Right cardiac atrium (tissue), 5 donors: ENCODE results near the gene COBL. TPM values are rescaled to one million over a fixed set of nuclear protein-coding genes. Genes with fewer than 3 reads are reported as not detected.

ENCODE experiments used
- ATAC-seq, 2 donors: fragments of 200-7000 bp; cut with Tn5 transposase; one replicate each; pipeline versions ENCODE4 v1.8.0 to v1.9.1; 2020; ENCODE audit warnings: moderate library complexity in 2 of 2, mild to moderate bottlenecking in 1 of 2
- DNase-seq, 3 donors: peaks; one replicate each; pipeline ENCODE4 v3.0.0-alpha.2; 2020
- H3K27ac ChIP-seq: one replicate; pipeline ENCODE4 v1.5.1; 2013; ENCODE audit warnings: mild to moderate bottlenecking, low read length, control low read depth, moderate library complexity
- H3K27me3 ChIP-seq: one replicate; pipeline ENCODE4 v1.6.1; 2013; ENCODE audit not compliant: control insufficient read depth, insufficient read depth
- H3K4me1 ChIP-seq: one replicate; pipeline ENCODE4 v1.6.1; 2013; ENCODE audit warnings: low read length; ENCODE audit not compliant: control insufficient read depth, insufficient read depth
- H3K4me3 ChIP-seq: one replicate; pipeline ENCODE4 v1.5.1; 2013; ENCODE audit warnings: low read length, control low read depth
- H3K9me3 ChIP-seq: one replicate; pipeline ENCODE4 v1.6.1; 2013; ENCODE audit warnings: low read length; ENCODE audit not compliant: control insufficient read depth
- WGBS: extraction: QIAGEN DNeasy Blood & Tissue Kit; methylation state at CpG from one replicate; pipeline ENCODE4 v1.1.7; 2013; 5-methylcytosine and 5-hydroxymethylcytosine counted together
- intact Hi-C, 4 donors: fragments of 100-400 bp; cut with DNase I; formaldehyde crosslinking; loops; one replicate each; pipeline versions ENCODE4 v1.11.0 to v1.14.0; 2022 to 2023
- polyA plus RNA-seq: library from polyadenylated mRNA; stranded (reverse); fragments of 200-250 nt; gene quantifications from one replicate; pipeline ENCODE4 v1.2.3, GENCODE V29; 2013
- total RNA-seq, 4 donors: library from RNA; stranded (reverse); fragmentation: NEBNext Ultra II Directional; extraction: Animal tissue kit (Norgen Biotek cat#: 25700); gene quantifications; one replicate each; pipeline ENCODE4 v1.2.1, GENCODE V29; 2021
- donor health status: healthy with polysubstance abuse.
- donor health status: DM: no; HTN: yes; CAD: no.
- donor health status: DM: no; HTN: no; CAD: no.
- donor health status: DM: no; HTN: yes; CAD: no; lungs with severe emphysema.
- donor health status: DM: yes; HTN: yes; CAD: no.

Gene COBL
- total and polyA plus RNA-seq, 5 donors = 27.0 to 56.5 (median 53.3) TPM

GRCh38 chr7:51040787-51041186 lies 275.8 kb downstream of the COBL start:
- ATAC-seq (no peak), DNase-seq (no peak)
- H3K27ac ChIP-seq = no peak overlapping the region
- H3K9me3 ChIP-seq = no peaks in the 10 kb centered on the region
- intact Hi-C loops = no loop called here
- no peaks in the 10 kb centered on the region for H3K27me3 ChIP-seq
- H3K4me3 ChIP-seq = no peak overlapping the region
- WGBS = 62% methylated on average over 6 of the region's 6 CpGs
- no peaks in the 10 kb centered on the region for H3K4me1 ChIP-seq

DNA sequence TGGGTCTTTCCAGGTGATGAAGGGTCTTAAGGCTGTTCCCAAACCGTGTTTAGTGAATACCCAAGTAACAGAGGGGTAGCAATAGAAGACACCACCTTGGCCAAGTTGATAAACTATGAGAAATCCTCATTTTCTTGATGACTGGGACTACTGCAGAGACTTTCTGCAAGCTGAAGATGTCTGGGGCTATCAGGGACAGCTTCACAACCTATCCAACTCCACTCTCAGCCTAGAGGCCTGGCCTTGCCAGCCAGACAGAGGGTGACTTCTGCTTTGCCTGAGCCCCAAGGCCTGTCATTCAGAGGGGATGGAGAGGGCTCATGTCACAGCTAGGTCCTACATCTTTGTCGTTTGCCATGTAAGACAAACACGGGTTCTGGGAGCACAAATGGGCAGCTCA lies 278.0 kb downstream of the COBL start:
- WGBS = 89% methylated on average over 3 of the region's 3 CpGs
- Histone ChIP-seq H3K4me1 (no peaks in the 10 kb centered on the region), H3K4me3 (no peak overlapping the region), H3K27ac (no peak overlapping the region), H3K27me3 (no peaks in the 10 kb centered on the region), H3K9me3 (no peaks in the 10 kb centered on the region)
- ATAC-seq = no peak
- intact Hi-C loops = no loop called here
- no peak for DNase-seq

DNA sequence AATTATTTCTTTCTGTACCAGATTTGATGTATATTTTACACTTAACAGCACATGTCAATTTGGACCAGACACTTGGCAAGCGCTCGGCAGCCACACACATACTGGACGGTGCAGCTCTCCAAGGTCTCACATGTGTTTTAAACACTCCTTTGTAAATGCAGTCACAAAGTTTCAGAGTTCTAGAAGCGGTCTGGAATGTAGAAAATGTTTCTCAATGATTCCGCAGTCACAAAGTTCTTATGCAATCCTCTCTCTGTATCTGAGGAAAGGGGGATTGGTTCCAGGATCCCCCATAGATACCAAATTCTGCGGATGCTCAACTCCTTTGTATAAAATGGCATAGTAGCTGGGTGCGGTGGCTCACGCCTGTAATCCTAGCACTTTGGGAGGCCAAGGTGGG lies 280.9 kb downstream of the COBL start:
- H3K9me3 ChIP-seq = no peaks in the 10 kb centered on the region
- no peaks in the 10 kb centered on the region for H3K4me1 ChIP-seq
- no peak overlapping the region for H3K27ac ChIP-seq
- 85% methylated on average over 8 of the region's 8 CpGs for WGBS
- no peak for ATAC-seq
- H3K4me3 ChIP-seq = no peak overlapping the region
- no peaks in the 10 kb centered on the region for H3K27me3 ChIP-seq
- no peak for DNase-seq
- intact Hi-C loops = no loop called here

GRCh38 chr7:51034521-51035264 lies 281.9 kb downstream of the COBL start:
- DNase-seq (no peak), ATAC-seq (peak in 1 of 2 donors; percentile 41)
- Histone ChIP-seq H3K4me3 (no peak overlapping the region), H3K27ac (no peak overlapping the region), H3K27me3 (no peaks in the 10 kb centered on the region), H3K9me3 (no peaks in the 10 kb centered on the region), H3K4me1 (no peaks in the 10 kb centered on the region)
- WGBS = 49% methylated on average over 10 of the region's 10 CpGs
- intact Hi-C loops = no loop called here

- intact Hi-C loops = no loop called here
- Histone ChIP-seq H3K9me3 (no peaks in the 10 kb centered on the region), H3K4me3 (no peak overlapping the region), H3K27me3 (no peaks in the 10 kb centered on the region), H3K4me1 (no peaks in the 10 kb centered on the region), H3K27ac (no peak overlapping the region)
- WGBS = 40% methylated on average over 8 of the region's 8 CpGs
- ATAC-seq (peak; percentile 54 to 67), DNase-seq (peak in 1 of 3 donors; percentile 58)
Measured at GRCh38 chr7:51033727-51034520, 282.7 kb downstream of the COBL start.

DNA sequence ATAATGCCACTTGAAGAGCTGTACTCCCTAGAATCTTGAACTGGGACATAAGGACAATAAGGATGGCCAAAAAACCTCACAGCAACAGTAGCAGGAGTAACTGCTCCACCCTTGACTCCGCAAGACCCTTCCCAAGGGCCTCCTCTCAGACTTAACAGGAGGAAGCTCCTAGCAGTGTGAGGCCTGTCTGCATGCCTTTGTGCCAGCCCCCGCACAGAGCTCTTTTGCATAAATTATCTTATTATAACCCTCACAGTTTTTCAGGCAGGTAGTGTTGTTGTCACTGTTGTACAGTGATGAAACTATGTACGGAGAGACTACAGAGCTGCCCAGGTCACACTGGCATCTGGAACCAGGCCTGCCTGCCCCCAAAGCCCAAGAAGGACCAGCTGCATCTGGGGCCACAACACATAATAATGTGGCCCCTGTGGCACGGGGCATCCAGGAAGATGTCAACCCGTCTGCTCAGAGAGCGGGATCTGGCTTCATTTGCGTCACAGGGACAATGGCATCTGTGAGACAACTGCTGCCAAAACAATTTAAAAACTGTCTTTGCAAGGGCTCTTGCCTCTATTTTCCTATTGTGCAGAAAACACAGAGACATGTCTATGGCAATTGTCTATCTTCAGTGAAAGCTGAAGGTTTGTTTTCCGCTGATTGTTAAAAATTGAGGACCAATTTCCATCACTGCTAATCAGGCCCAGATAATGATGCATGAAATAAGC lies 284.7 kb downstream of the COBL start:
- no peak overlapping the region for H3K4me3 ChIP-seq
- DNase-seq = no peak
- intact Hi-C loops = no loop called here
- H3K27ac ChIP-seq = no peak overlapping the region
- no peaks in the 10 kb centered on the region for H3K9me3 ChIP-seq
- 94% methylated on average over 8 of the region's 8 CpGs for WGBS
- ATAC-seq = no peak
- H3K4me1 ChIP-seq = no peaks in the 10 kb centered on the region
- no peaks in the 10 kb centered on the region for H3K27me3 ChIP-seq

GRCh38 chr7:51031216-51031615 lies 285.4 kb downstream of the COBL start:
- Histone ChIP-seq H3K4me3 (no peak overlapping the region), H3K4me1 (no peaks in the 10 kb centered on the region), H3K27ac (no peak overlapping the region), H3K27me3 (no peaks in the 10 kb centered on the region), H3K9me3 (no peaks in the 10 kb centered on the region)
- intact Hi-C loops = no loop called here
- WGBS = 79% methylated on average over 10 of the region's 10 CpGs
- ATAC-seq (no peak), DNase-seq (no peak)

- DNase-seq (no peak), ATAC-seq (no peak)
- Histone ChIP-seq H3K27ac (no peak overlapping the region), H3K4me1 (no peaks in the 10 kb centered on the region), H3K4me3 (no peak overlapping the region), H3K27me3 (no peaks in the 10 kb centered on the region), H3K9me3 (no peaks in the 10 kb centered on the region)
- intact Hi-C loops = no loop called here
- WGBS = 59% methylated on average over 4 of the region's 4 CpGs
Measured at GRCh38 chr7:51029701-51030191, 286.9 kb downstream of the COBL start.

- 69% methylated on average over 13 of the region's 13 CpGs for WGBS
- no peak overlapping the region for H3K27ac ChIP-seq
- H3K27me3 ChIP-seq = no peaks in the 10 kb centered on the region
- H3K4me1 ChIP-seq = no peaks in the 10 kb centered on the region
- ATAC-seq = no peak
- no peak overlapping the region for H3K4me3 ChIP-seq
- intact Hi-C loops = no loop called here
- no peak for DNase-seq
- H3K9me3 ChIP-seq = no peaks in the 10 kb centered on the region
Measured at GRCh38 chr7:51029131-51029530, 287.5 kb downstream of the COBL start.

DNA sequence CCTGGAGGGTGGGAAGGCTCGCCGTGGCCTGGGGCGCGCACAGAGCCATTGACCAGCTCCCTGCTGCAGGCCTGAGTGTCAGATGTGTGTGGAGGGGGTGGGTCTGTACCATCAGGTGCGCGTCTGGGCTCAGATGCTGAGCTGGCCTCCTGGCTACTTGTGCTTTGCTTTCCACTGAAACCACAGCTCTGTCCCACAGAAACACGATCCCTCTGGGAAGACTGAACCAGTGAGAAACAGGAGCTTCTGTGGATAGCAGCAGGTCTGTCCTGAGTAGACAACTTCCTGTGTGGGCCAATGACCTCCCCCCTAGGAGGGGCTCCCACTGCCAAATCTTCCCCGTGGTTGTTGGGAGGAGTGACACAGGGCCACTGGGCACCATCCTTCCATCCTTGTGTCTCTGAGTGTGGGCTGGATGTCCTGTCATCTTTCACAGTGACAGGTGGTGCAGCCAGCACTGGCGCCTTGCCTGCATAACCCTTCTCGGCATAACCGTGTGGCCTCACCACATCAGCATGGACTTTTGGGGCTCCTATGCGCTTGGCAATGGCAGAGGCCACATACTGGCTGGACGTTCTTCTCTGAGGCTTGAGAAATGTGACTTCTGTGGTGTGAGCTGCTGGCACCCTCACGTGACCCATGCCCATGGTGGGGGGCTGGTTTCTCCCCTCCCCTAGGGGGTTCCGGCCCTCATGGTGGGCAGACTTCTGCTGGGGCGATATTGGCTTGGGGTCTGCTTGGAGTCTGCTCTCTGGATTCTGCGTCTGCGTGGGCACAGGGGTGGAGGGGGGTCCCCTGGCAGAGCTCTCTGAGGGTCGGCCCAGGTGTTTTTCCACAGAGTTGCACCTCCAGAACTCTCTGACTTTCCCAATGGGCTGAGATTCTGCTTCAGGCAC lies 288.4 kb downstream of the COBL start:
- ATAC-seq (no peak), DNase-seq (no peak)
- no peaks in the 10 kb centered on the region for H3K4me1 ChIP-seq
- WGBS = 91% methylated on average over 19 of the region's 19 CpGs
- H3K27ac ChIP-seq = no peak overlapping the region
- no peaks in the 10 kb centered on the region for H3K27me3 ChIP-seq
- intact Hi-C loops = no loop called here
- H3K9me3 ChIP-seq = no peaks in the 10 kb centered on the region
- H3K4me3 ChIP-seq = no peak overlapping the region
